ENCODE data around the gene NWD2.

DNA sequence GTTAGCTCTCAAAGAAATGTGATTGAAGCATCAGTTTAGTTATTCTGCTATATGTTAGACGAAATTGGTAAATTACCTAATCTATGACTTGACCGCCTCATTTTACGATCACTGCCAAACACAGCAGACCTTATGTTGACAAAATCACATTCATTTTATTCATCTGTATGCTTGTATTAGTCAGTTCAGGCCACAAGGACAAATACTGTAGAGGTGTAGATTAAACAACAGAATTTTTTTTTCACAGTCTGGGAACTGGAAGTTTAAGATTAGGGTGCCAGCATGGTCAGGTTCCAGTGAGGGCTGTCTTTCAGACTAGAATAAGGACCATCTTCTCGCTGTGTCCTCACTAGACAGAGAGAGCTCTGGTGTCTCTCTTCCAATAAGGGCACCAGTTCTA is 177.1 kb downstream of the NWD2 start:
- TF ChIP-seq, protein P1, sequence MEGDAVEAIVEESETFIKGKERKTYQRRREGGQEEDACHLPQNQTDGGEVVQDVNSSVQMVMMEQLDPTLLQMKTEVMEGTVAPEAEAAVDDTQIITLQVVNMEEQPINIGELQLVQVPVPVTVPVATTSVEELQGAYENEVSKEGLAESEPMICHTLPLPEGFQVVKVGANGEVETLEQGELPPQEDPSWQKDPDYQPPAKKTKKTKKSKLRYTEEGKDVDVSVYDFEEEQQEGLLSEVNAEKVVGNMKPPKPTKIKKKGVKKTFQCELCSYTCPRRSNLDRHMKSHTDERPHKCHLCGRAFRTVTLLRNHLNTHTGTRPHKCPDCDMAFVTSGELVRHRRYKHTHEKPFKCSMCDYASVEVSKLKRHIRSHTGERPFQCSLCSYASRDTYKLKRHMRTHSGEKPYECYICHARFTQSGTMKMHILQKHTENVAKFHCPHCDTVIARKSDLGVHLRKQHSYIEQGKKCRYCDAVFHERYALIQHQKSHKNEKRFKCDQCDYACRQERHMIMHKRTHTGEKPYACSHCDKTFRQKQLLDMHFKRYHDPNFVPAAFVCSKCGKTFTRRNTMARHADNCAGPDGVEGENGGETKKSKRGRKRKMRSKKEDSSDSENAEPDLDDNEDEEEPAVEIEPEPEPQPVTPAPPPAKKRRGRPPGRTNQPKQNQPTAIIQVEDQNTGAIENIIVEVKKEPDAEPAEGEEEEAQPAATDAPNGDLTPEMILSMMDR (conservative IDR thresholded peaks at IDR 0.05 in 1 of 2, IDR thresholded peaks at IDR 0.05 in 1 of 2; ENCODE audit: extremely low read depth in 1 of 2, insufficient read depth in 1 of 2, low read depth in 1 of 2, low read length in 2 of 2): no peak
- TF ChIP-seq EZH2 (IDR thresholded peaks at IDR 0.05; ENCODE audit: borderline replicate concordance, low read length): no peak

Measured in mammary epithelial cell (primary cell).